Trophoblast cell (in vitro differentiated cells and primary cell): ENCODE data around the gene TLE2.

ENCODE experiments used
- DNase-seq, 2 donors: peaks; one replicate each; pipeline ENCODE4 v3.0.0-alpha.2; 2016
- H2AFZ ChIP-seq: 2 replicates; pipeline ENCODE4 v1.6.1; 2013; ENCODE audit warnings: low read length, moderate library complexity, mild to moderate bottlenecking; ENCODE audit not compliant: insufficient read depth, poor library complexity
- H2AK5ac ChIP-seq: 2 replicates; pipeline ENCODE4 v1.6.1; 2013; ENCODE audit warnings: mild to moderate bottlenecking, low read length
- H2BK120ac ChIP-seq: 2 replicates; pipeline ENCODE4 v1.6.1; 2013; ENCODE audit warnings: low read length, mild to moderate bottlenecking, moderate library complexity; ENCODE audit not compliant: insufficient read depth, poor library complexity
- H2BK12ac ChIP-seq: 2 replicates; pipeline ENCODE4 v1.6.1; 2013; ENCODE audit warnings: mild to moderate bottlenecking, low read length, moderate library complexity
- H2BK5ac ChIP-seq: 2 replicates; pipeline ENCODE4 v1.6.1; 2013; ENCODE audit warnings: low read length, low read depth, moderate library complexity, mild to moderate bottlenecking; ENCODE audit not compliant: poor library complexity
- H3K14ac ChIP-seq: 2 replicates; pipeline ENCODE4 v1.6.1; 2013; ENCODE audit warnings: mild to moderate bottlenecking, low read length
- H3K18ac ChIP-seq: 2 replicates; pipeline ENCODE4 v1.6.1; 2013; ENCODE audit warnings: mild to moderate bottlenecking, low read length
- H3K23ac ChIP-seq: 2 replicates; pipeline ENCODE4 v1.6.1; 2013; ENCODE audit warnings: low read length
- H3K27ac ChIP-seq: 2 replicates; pipeline ENCODE4 v1.5.1; 2013; ENCODE audit warnings: low read depth, mild to moderate bottlenecking, inconsistent platforms, low read length, moderate library complexity
- H3K27me3 ChIP-seq: 2 replicates; pipeline ENCODE4 v1.6.1; 2013; ENCODE audit warnings: inconsistent platforms, mild to moderate bottlenecking, low read length, moderate library complexity; ENCODE audit not compliant: insufficient read depth
- H3K36me3 ChIP-seq, 2 experiments: 1 replicate in 1 of 2; 2 replicates in 1 of 2; pipeline ENCODE4 v1.6.1; 2013; ENCODE audit warnings: low read length in 2 of 2, mild to moderate bottlenecking in 2 of 2, moderate library complexity in 1 of 2; ENCODE audit not compliant: insufficient read depth in 2 of 2, control insufficient read depth in 1 of 2
- H3K4ac ChIP-seq: 2 replicates; pipeline ENCODE4 v1.6.1; 2013; ENCODE audit warnings: low read depth, mild to moderate bottlenecking, low read length, moderate library complexity
- H3K4me1 ChIP-seq, 2 experiments: 1 replicate in 1 of 2; 2 replicates in 1 of 2; pipeline ENCODE4 v1.6.1; 2013; ENCODE audit warnings: low read length in 2 of 2, mild to moderate bottlenecking in 2 of 2, moderate library complexity in 1 of 2; ENCODE audit not compliant: insufficient read depth in 2 of 2, control insufficient read depth in 1 of 2
- H3K4me2 ChIP-seq: 2 replicates; pipeline ENCODE4 v1.6.1; 2013; ENCODE audit warnings: inconsistent platforms, mild to moderate bottlenecking, low read length, moderate library complexity
- H3K4me3 ChIP-seq: 2 replicates; pipeline ENCODE4 v1.5.1; 2013; ENCODE audit warnings: mild to moderate bottlenecking, low read depth, low read length, inconsistent platforms
- H3K79me1 ChIP-seq: one replicate; pipeline ENCODE4 v1.6.1; 2013; ENCODE audit warnings: low read length
- H3K79me2 ChIP-seq: 2 replicates; pipeline ENCODE4 v1.6.1; 2013; ENCODE audit warnings: low read length, mild to moderate bottlenecking; ENCODE audit not compliant: control insufficient read depth, insufficient read depth, poor library complexity
- H3K9ac ChIP-seq: 2 replicates; pipeline ENCODE4 v1.6.1; 2013; ENCODE audit warnings: mild to moderate bottlenecking, low read length
- H3K9me3 ChIP-seq: 2 replicates; pipeline ENCODE4 v1.6.1; 2013; ENCODE audit warnings: low read depth, mild to moderate bottlenecking, control low read depth, inconsistent platforms, low read length; ENCODE audit not compliant: insufficient read depth
- H4K12ac ChIP-seq: 2 replicates; pipeline ENCODE4 v1.6.1; 2013; ENCODE audit warnings: low read depth, mild to moderate bottlenecking, low read length, moderate library complexity
- H4K8ac ChIP-seq: 2 replicates; pipeline ENCODE4 v1.6.1; 2013; ENCODE audit warnings: low read depth, mild to moderate bottlenecking, low read length, moderate library complexity
- H4K91ac ChIP-seq: one replicate; pipeline ENCODE4 v1.6.1; 2013; ENCODE audit warnings: low read depth, mild to moderate bottlenecking, low read length, moderate library complexity
- WGBS: extraction: QIAGEN DNeasy Blood & Tissue Kit; methylation state at CpG from one replicate; pipeline ENCODE4 v1.1.7; 2013; ENCODE audit warnings: missing lambda C conversion rate; ENCODE audit not compliant: insufficient read length, insufficient coverage; ENCODE audit errors: extremely low coverage; 5-methylcytosine and 5-hydroxymethylcytosine counted together

Gene TLE2

DNA sequence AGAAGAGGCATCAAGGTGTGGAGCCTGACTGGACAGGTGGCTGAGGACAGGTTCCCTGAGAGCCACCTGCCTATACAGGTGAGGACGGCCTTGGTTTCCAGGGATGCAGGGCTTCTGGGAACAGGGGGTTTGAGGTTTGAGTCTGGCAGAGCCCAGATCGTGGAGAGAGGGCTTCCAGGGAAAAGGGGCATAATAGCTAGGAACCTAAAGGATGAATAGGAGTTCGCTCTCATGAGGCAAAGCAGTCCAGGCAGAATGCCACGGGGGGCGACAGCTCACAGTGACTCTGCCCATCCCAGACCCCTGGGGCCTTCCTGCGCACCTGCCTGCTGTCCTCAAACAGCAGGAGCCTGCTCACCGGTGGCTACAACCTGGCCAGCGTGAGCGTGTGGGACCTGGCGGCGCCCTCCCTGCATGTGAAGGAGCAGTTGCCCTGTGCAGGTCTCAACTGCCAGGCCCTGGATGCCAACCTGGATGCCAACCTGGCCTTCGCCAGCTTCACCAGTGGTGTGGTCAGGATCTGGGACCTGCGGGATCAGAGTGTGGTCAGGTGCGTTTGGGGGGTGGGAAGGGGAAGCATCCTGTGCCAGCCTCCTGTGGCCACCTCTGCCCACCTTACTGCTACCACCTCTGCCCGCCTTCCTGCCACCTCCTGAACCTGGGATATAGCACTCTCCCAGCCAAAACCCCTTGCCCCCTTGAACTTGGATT lies 39.7 kb downstream of the TLE2 start:
- Histone ChIP-seq H3K79me1 (no peaks in the 10 kb centered on the region), H3K4ac (no peak overlapping the region), H3K9ac (no peak overlapping the region), H3K14ac (no peak overlapping the region), H3K4me1 (no peaks in the 10 kb centered on the region), H3K18ac (no peak overlapping the region), H4K8ac (no peak overlapping the region), H3K9me3 (no peaks in the 10 kb centered on the region), H3K23ac (no peak overlapping the region), H2BK120ac (no peak overlapping the region), H2AFZ (no peak overlapping the region), H3K79me2 (no peaks in the 10 kb centered on the region), H2BK5ac (no peak overlapping the region), H3K4me2 (no peak overlapping the region), H3K27me3 (peaks cover 6% of the 10 kb centered on the region), H3K27ac (no peak overlapping the region), H2BK12ac (no peak overlapping the region), H3K36me3 (no peaks in the 10 kb centered on the region), H4K91ac (no peak overlapping the region), H4K12ac (no peak overlapping the region), H2AK5ac (no peak overlapping the region), H3K4me3 (no peak overlapping the region)
- WGBS: no CpG with 5 or more reads among the region's 15 CpGs
- no peak for DNase-seq

- Histone ChIP-seq H4K12ac (no peak overlapping the region), H3K9ac (no peak overlapping the region), H3K4me2 (no peak overlapping the region), H3K27me3 (peaks cover 6% of the 10 kb centered on the region), H3K9me3 (no peaks in the 10 kb centered on the region), H3K14ac (no peak overlapping the region), H2BK5ac (no peak overlapping the region), H3K79me2 (no peaks in the 10 kb centered on the region), H3K4me1 (peaks cover 4 to 5% of the 10 kb centered on the region in 2 experiments), H2AFZ (no peak overlapping the region), H2BK120ac (no peak overlapping the region), H4K91ac (no peak overlapping the region), H3K79me1 (no peaks in the 10 kb centered on the region), H3K36me3 (no peaks in the 10 kb centered on the region), H3K18ac (no peak overlapping the region), H4K8ac (no peak overlapping the region), H3K4me3 (no peak overlapping the region), H3K23ac (no peak overlapping the region), H3K27ac (no peak overlapping the region), H2BK12ac (no peak overlapping the region), H2AK5ac (no peak overlapping the region), H3K4ac (no peak overlapping the region)
- no peak for DNase-seq
- no CpG with 5 or more reads among the region's 3 CpGs for WGBS
Measured at GRCh38 chr19:2988568-2988967, 40.5 kb downstream of the TLE2 start.

DNA sequence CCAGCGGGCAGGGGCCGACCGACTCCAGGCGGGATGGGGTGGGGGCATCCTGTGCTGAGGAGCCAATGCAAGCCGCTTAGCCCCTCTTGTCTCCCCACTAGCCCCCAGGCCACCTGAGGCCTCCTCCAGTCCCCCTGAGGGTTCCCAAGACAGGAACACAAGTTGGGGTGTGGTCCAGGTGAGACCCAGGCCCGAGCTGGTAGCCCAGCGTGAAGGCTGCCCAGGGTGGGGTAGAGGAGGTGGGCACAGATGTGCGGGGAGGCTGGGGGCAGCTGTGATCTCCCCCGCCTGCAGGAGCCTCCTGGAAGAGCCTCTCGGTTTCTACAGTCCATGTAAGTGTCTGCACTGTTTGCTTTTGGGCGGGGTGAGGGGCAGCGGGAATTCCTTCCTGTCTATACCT lies 41.3 kb downstream of the TLE2 start:
- H3K9me3 ChIP-seq: no peaks in the 10 kb centered on the region
- peaks cover 11% of the 10 kb centered on the region for H3K27me3 ChIP-seq
- no peak overlapping the region for H3K4me2 ChIP-seq
- H2BK120ac ChIP-seq: no peak overlapping the region
- peaks cover 4 to 8% of the 10 kb centered on the region in 2 experiments for H3K4me1 ChIP-seq
- no peak overlapping the region for H2AFZ ChIP-seq
- H2AK5ac ChIP-seq: no peak overlapping the region
- no peak overlapping the region for H2BK5ac ChIP-seq
- H4K12ac ChIP-seq: no peak overlapping the region
- H3K9ac ChIP-seq: no peak overlapping the region
- no peak overlapping the region for H3K23ac ChIP-seq
- no peak overlapping the region for H2BK12ac ChIP-seq
- no peaks in the 10 kb centered on the region for H3K79me1 ChIP-seq
- H3K4ac ChIP-seq: no peak overlapping the region
- no peak overlapping the region for H3K27ac ChIP-seq
- no peak overlapping the region for H3K18ac ChIP-seq
- H4K8ac ChIP-seq: no peak overlapping the region
- no peak overlapping the region for H3K4me3 ChIP-seq
- no peaks in the 10 kb centered on the region for H3K79me2 ChIP-seq
- no peaks in the 10 kb centered on the region for H3K36me3 ChIP-seq
- H3K14ac ChIP-seq: no peak overlapping the region
- no peak overlapping the region for H4K91ac ChIP-seq
- no CpG with 5 or more reads among the region's 12 CpGs for WGBS
- no peak for DNase-seq

- Histone ChIP-seq H3K4me1 (peaks cover 4 to 8% of the 10 kb centered on the region in 2 experiments), H2AK5ac (no peak overlapping the region), H3K79me1 (no peaks in the 10 kb centered on the region), H3K36me3 (no peaks in the 10 kb centered on the region), H3K79me2 (no peaks in the 10 kb centered on the region), H3K4me3 (no peak overlapping the region), H2BK5ac (no peak overlapping the region), H3K23ac (no peak overlapping the region), H2AFZ (no peak overlapping the region), H3K18ac (no peak overlapping the region), H3K27ac (no peak overlapping the region), H2BK12ac (no peak overlapping the region), H2BK120ac (no peak overlapping the region), H3K4ac (no peak overlapping the region), H3K9me3 (no peaks in the 10 kb centered on the region), H3K9ac (no peak overlapping the region), H4K12ac (no peak overlapping the region), H4K91ac (no peak overlapping the region), H3K4me2 (no peak overlapping the region), H3K27me3 (peaks cover 11% of the 10 kb centered on the region), H3K14ac (no peak overlapping the region), H4K8ac (no peak overlapping the region)
- WGBS: no CpG with 5 or more reads among the region's 20 CpGs
- DNase-seq: no peak
Measured at GRCh38 chr19:2986951-2987524, 42.0 kb downstream of the TLE2 start.
